DMS53 treated with DMSO at 0.1 percent for 48 hours (cell line): Measurements from ENCODE around the gene C15orf39.

ENCODE experiments used
- DNase-seq: peaks from one replicate; lab custom pipeline; 2025; ENCODE audit not compliant: unreplicated experiment; lab: John Stamatoyannopoulos, UW

The C15orf39 gene

GRCh38 chr15:75172284-75172820 is 29.3 kb upstream of the C15orf39 start:
- no peak for DNase-seq

- no peak for DNase-seq
Observed at GRCh38 chr15:75174102-75174501, 27.6 kb upstream of the C15orf39 start.

GRCh38 chr15:75174729-75175128 is 27.0 kb upstream of the C15orf39 start:
- no peak for DNase-seq

GRCh38 chr15:75176396-75176761 is 25.3 kb upstream of the C15orf39 start:
- no peak for DNase-seq

- no peak for DNase-seq
Observed at GRCh38 chr15:75177360-75178071, 24.2 kb upstream of the C15orf39 start.

- DNase-seq = no peak
Observed at GRCh38 chr15:75178171-75178937, 23.3 kb upstream of the C15orf39 start.

- no peak for DNase-seq
Observed at GRCh38 chr15:75178938-75179745, 22.5 kb upstream of the C15orf39 start.

- DNase-seq = no peak
Observed at GRCh38 chr15:75179746-75180140, 21.9 kb upstream of the C15orf39 start.

- no peak for DNase-seq
Observed at GRCh38 chr15:75181780-75182179, 19.9 kb upstream of the C15orf39 start.

GRCh38 chr15:75182187-75183131 is 19.2 kb upstream of the C15orf39 start:
- DNase-seq = no peak

- DNase-seq = no peak
Observed at GRCh38 chr15:75185271-75186029, 16.2 kb upstream of the C15orf39 start.

- no peak for DNase-seq
Observed at GRCh38 chr15:75186044-75186443, 15.6 kb upstream of the C15orf39 start.

- DNase-seq = no peak
Observed at GRCh38 chr15:75188499-75188898, 13.2 kb upstream of the C15orf39 start.

- DNase-seq = no peak
Observed at GRCh38 chr15:75191235-75191634, 10.4 kb upstream of the C15orf39 start.

- DNase-seq = no peak
Observed at GRCh38 chr15:75192307-75192706, 9.4 kb upstream of the C15orf39 start.

GRCh38 chr15:75193272-75193671 is 8.4 kb upstream of the C15orf39 start:
- DNase-seq = no peak

- no peak for DNase-seq
Observed at GRCh38 chr15:75193976-75194375, 7.7 kb upstream of the C15orf39 start.

- no peak for DNase-seq
Observed at GRCh38 chr15:75194397-75194796, 7.3 kb upstream of the C15orf39 start.

- DNase-seq = peak; percentile 22
Observed at GRCh38 chr15:75195122-75195765, 6.4 kb upstream of the C15orf39 start.
